Hematopoietic multipotent progenitor cell treated with erythropoietin and hydrocortisone succinate and interleukin-3 and kit ligand, for 15 days (in vitro differentiated cells): Measurements from ENCODE around the gene MBD4.
"Not testable (repeated sequence)": the region's sequence is repeated elsewhere in the genome, so short reads cannot be mapped to it uniquely, and the experiment has no call there.

Experiments
- DNase-seq: peaks from one replicate; pipeline ENCODE4 v3.0.0-alpha.2; 2015; ENCODE audit warnings: low spot score

Gene MBD4

GRCh38 chr3:129429602-129430001 lies 10.1 kb downstream of the MBD4 start:
- no peak for DNase-seq

- DNase-seq, result no peak
Measured at GRCh38 chr3:129429080-129429451, 10.7 kb downstream of the MBD4 start.

- peak; percentile 96 for DNase-seq
Measured at GRCh38 chr3:129428376-129429079, 11.2 kb downstream of the MBD4 start, which contains the start of gene EFCAB12. Gene EFCAB12, minus strand, starts transcription at chr3:129428636. Its CDS starts 148 bp downstream, at chr3:129428488.

GRCh38 chr3:129428007-129428375 lies 11.8 kb downstream of the MBD4 start:
- no peak for DNase-seq

GRCh38 chr3:129425619-129426018 lies 14.1 kb downstream of the MBD4 start:
- DNase-seq, result no peak

GRCh38 chr3:129425213-129425612 lies 14.5 kb downstream of the MBD4 start:
- DNase-seq, result no peak

- no peak for DNase-seq
Measured at GRCh38 chr3:129424185-129424841, 15.4 kb downstream of the MBD4 start.

GRCh38 chr3:129422897-129423296 lies 16.9 kb downstream of the MBD4 start:
- DNase-seq, result no peak

GRCh38 chr3:129421988-129422745 lies 17.6 kb downstream of the MBD4 start:
- no peak for DNase-seq

- DNase-seq, result no peak
Measured at GRCh38 chr3:129421236-129421883, 18.4 kb downstream of the MBD4 start.

- no peak for DNase-seq
Measured at GRCh38 chr3:129419476-129419875, 20.3 kb downstream of the MBD4 start.

GRCh38 chr3:129418041-129418973 lies 21.4 kb downstream of the MBD4 start:
- no peak for DNase-seq

GRCh38 chr3:129417326-129417725 lies 22.4 kb downstream of the MBD4 start:
- no peak for DNase-seq

- DNase-seq, result no peak
Measured at GRCh38 chr3:129416415-129416814, 23.3 kb downstream of the MBD4 start.

GRCh38 chr3:129415830-129416229 lies 23.9 kb downstream of the MBD4 start:
- DNase-seq, result no peak

- DNase-seq, result no peak
Measured at GRCh38 chr3:129415378-129415777, 24.4 kb downstream of the MBD4 start.

GRCh38 chr3:129413687-129414506 lies 25.9 kb downstream of the MBD4 start:
- DNase-seq, result peak; percentile 29

GRCh38 chr3:129413238-129413637 lies 26.5 kb downstream of the MBD4 start:
- DNase-seq, result not testable (repeated sequence)

- DNase-seq, result no peak
Measured at GRCh38 chr3:129412542-129413198, 27.1 kb downstream of the MBD4 start.

GRCh38 chr3:129410971-129411370 lies 28.8 kb downstream of the MBD4 start:
- no peak for DNase-seq
